ENCODE data around the gene NSUN4. TPM values are rescaled to one million over a fixed set of nuclear protein-coding genes. Genes with fewer than 3 reads are reported as not detected.
A peak's percentile ranks its signal among the peaks of the same experiment; 100 is the strongest.
"Not testable (repeated sequence)": the region's sequence is repeated elsewhere in the genome, so short reads cannot be mapped to it uniquely, and the experiment has no call there.

Gene NSUN4
- polyA plus RNA-seq (ENCODE audit: insufficient read depth in 1 of 5, insufficient read length in 5 of 5, low replicate concordance in 1 of 5) = 10 to 100 TPM; 20.6 to 25.0 (median 21.9) TPM
- long read RNA-seq, donor 1, transcript NSUN4-204 (6 exons, 2,150 nt) = major isoform, 5 of 5 reads
- long read RNA-seq, donor 1, partial matches to known transcripts = 0 of 5 reads
- long read RNA-seq, donor 1, other reads (novel, unspliced or antisense) = 0 of 5 reads
- long read RNA-seq, donor 2, partial matches to known transcripts = 0 of 2 reads
- long read RNA-seq, donor 2, other reads (novel, unspliced or antisense) = 0 of 2 reads
- long read RNA-seq, donor 3, partial matches to known transcripts = 0 of 3 reads
- long read RNA-seq, donor 3, other reads (novel, unspliced or antisense) = 0 of 3 reads
- long read RNA-seq, donor 4, partial matches to known transcripts = 0 of 1 reads
- long read RNA-seq, donor 4, other reads (novel, unspliced or antisense) = 0 of 1 reads
- long read RNA-seq, donor 5, partial matches to known transcripts = 0 of 5 reads
- long read RNA-seq, donor 5, other reads (novel, unspliced or antisense) = 0 of 5 reads
- long read RNA-seq, donor 6, full-length matches to known transcripts = 5 of 5 reads
- long read RNA-seq, donor 6, partial matches to known transcripts = 0 of 5 reads
- long read RNA-seq, donor 6, other reads (novel, unspliced or antisense) = 0 of 5 reads
- long read RNA-seq, donor 7, partial matches to known transcripts = 0 of 1 reads
- long read RNA-seq, donor 7, other reads (novel, unspliced or antisense) = 0 of 1 reads
- long read RNA-seq, donor 8, full-length matches to known transcripts = 3 of 3 reads
- long read RNA-seq, donor 8, partial matches to known transcripts = 0 of 3 reads
- long read RNA-seq, donor 8, other reads (novel, unspliced or antisense) = 0 of 3 reads

DNA sequence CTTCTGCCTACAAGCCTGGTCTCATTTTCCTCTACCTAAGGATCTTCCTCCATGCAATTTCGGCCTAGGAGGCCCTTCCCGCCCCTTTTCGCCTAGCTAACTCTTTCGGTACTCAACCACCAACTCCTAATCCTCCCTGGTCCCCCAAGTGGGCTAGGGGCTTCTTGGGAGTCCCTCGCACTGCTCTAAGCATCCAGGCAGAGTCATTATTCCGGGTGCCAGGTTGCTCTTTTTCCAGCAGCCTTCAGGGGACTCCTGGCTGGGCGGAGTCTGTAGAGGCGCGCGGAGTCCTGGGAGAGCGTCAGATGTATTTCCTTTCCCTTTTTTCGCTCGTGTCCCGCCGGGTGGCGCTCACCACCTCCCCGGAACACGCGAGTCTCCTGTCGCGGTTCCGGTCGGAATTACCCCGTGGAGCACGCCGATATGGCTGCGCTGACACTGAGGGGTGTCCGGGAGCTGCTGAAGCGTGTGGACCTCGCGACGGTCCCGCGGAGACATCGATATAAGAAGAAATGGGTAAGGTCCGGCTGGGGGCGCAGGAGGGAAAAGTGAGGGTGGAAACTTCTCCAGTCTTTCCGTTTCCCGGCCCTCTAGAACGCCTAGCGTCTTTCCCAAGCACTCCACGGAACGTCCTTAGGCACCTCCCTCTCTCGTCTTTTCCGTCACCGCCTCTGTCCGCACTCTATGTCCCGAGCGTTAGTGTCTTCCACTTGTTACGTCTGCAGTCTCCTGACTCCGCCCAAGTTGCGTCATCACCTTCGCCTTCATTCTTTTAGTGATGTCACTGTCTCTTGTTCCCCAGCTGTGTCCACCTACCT lies at the start of gene NSUN4:
NSUN4 (plus strand) TSS at position 404 of the 818 bp plus-strand sequence; CDS start at position 424, 20 bp downstream.
- DNase-seq = peak; percentile 93 to 94

GRCh38 chr1:46295306-46295705 lies 45.3 kb upstream of the NSUN4 start:
- DNase-seq = no peak

DNA sequence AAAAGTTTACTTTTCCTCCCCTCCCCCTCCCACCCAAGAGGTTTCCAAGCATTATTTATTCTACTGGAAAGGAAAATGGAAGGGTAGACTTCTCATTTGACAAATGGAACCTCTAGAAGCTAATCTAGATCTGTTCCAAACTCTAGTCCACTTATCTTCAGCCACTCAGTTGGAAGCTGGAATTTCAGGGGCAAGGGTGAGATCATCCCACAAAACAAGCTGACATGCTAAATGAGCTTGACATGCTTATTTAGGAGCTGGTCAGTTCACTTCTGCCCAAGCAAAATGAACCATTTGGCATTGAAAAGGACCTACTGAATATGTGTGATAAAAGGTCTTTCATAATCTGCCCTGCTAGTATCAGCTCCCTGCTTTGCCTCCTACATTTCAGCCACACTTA lies 42.2 kb upstream of the NSUN4 start:
- no peak for DNase-seq

GRCh38 chr1:46300673-46301405 lies 39.8 kb upstream of the NSUN4 start:
- DNase-seq = no peak

DNA sequence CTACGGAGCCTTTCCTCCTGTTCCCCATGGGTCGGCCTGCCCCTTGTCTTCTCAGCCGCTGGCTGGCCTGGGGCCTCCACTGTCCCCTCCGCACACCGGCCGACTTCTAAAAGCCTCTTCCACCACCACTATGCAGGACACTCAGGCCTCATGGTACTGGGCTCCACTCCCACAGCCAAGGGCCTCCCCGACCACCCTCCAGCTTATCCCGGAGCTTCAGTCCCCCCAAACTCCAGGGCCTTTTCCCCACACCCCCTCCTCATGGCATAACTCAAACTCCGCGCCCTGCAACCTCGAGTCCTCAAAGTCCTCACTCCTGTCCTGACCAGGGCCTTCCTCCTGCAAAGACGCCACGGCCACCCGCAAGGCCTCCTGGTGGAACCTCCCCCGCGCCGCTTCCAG lies 39.2 kb upstream of the NSUN4 start:
- no peak for DNase-seq

DNA sequence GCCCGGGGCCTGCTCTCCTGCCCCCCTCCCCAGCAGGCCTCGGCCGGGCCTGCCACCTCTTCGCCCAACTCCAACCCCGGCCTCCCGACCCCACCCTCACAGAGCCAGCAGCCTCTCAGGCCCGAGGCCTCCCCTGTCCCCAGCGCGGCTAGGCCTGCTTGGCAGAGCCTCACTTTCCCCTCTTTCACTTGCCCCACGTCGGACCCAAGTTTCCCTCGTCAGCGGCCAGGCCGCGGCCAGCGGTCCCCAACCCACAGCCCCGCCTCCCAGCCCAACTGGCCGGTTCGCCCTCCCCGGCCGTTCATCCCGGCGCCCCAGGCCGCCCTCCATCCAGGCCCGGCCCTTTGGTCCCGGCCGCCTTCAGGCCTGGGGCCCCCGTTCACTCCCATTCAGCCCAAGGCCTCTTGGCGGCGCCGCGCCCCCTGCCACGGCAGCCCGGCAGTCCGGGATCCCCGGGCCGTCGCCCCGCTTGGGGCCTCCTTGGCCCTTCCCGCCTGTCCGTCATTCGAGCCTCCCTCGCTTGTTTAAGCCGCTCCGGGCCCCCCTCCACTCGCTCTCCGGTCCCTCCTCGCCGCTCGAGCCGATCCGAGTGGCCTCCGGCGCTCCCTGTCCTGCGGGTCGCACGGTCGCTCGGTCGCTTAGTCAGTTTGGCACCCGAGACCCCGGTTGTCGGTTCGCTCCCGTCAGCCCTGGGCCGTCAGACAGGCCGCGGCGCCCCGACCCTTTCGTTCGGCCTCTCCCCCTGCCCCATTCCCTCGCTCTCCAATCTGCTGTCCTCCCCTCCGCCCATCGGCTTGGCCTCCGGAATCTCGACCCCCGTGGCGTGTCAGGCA lies 38.6 kb upstream of the NSUN4 start:
- peak; percentile 56 to 77 for DNase-seq

DNA sequence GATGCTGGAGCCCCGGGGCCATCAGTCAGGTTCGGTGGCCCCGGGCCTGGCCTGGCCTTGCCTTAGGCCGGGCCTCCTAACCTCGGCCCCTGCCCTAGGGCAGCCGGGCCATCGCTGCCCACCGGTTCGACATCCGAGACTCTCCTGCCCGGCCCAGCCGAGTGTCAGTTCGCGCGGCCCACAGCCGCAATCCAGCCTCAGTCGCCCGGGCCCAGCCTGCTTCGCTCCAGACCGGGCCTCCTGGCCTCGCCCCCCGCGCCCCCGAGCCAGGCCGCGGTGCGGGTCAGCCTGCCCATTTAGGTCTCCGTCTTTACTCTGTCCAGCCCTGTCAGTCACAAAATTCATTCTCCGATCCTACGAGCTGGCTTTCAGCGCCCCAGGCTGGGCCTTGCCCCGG lies 38.0 kb upstream of the NSUN4 start:
- peak in 1 of 2 donors; percentile 53 for DNase-seq

DNA sequence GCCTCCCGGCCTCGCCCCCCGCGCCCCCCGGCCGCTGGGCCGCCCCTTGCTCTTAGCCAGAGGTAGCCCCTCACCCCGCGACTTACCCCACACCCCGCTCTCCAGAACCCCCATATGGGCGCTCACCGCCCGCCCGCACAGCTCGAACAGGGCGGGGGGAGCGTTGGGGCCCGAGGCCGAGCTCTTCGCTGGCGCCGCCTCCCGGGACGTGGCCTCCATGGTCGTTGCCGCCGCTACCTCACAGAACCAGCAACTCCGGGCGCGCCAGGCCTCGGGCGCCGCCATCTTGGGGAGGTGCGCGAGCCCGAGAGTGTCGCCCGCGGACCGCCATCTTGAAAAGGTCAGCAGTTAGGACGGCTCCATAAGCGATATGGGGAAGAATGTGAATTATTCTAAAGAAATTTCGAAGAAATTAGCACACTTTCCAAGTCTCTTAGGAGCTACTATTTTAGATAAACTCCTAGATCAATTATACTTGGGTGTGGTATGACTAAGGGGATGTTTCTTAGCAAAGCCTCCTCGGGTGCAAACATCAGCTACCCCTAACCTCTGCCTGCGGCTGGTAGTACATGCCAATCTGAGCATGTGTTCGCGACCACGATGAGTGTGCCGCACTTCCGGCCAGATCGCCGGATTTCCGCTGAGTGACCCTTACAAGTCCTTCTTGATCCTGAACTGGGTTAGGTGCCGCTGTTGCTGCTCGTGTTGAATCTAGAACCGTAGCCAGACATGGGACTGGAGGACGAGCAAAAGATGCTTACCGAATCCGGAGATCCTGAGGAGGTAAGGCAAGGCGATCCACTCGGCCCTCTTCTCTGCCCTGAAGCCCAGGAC lies 37.4 kb upstream of the NSUN4 start, which contains the start of the genes LRRC41 and UQCRH:
LRRC41 (minus strand) TSS at position 579 of the 834 bp plus-strand sequence; CDS start at position 285, 294 bp downstream.
UQCRH (plus strand) TSS at position 661 of the 834 bp plus-strand sequence; CDS start at position 730, 69 bp downstream.
- peak; percentile 96 to 97 for DNase-seq

DNA sequence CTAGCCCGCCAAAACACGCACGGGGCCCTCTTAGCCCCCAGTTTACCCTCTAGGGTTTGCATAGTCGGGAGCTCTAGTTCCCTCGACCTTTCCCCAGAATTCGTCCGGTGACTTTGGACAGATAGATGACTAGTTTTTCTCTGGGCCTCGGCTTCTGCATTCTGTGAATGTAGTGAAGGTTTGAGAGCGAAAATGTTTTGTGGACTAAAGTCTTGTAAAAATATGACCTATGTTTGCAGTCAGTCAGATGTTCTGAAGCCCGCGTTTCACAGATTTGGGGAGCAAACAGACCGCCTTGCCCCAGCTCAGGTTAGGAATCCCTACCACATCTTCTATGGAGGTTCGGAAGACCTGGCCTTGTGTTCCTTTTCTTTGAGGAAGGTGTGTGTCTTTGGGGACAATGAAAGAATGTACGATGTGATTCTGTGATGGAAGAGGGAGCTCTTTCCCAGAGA lies 36.7 kb upstream of the NSUN4 start:
- DNase-seq = no peak

DNA sequence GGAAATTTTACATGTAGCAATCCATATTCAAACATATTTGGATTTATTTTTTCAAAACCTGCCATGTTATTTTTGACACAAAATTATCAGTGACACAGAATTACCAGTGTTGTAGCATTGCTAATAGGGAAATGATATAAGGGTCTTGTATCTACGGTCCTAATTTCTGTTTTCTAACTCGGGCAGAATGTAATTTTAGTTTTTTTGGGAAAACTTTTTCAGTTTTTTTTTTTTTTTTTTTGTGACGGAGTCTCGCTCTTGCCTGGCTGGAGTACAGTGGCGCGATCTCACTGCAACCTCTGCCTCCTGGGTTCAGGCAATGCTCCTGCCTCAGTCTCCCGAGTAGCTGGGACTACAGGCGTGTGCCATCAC lies 34.5 kb upstream of the NSUN4 start:
- DNase-seq = no peak

- no peak for DNase-seq
These were observed 31.0 kb upstream of the NSUN4 start for GRCh38 chr1:46309401-46310159.

DNA sequence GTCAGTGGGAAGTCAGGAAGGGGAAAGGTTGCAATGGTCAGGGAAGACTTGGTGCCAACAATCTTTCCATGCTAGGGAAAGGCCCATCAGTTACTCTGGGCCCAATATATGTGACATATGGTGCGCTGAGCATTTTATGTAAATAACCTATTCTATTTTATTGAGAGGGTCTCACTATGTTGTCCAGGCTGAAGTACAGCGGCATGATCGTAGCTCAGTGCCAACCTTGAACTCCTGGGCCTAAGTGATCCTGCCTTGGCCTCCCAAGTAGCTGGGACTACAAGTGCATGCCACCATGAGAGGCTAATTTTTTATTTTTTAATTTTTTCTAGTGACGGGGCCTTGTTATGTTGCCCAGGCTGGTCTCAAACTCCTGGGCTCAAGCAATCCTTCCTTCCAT lies 30.3 kb upstream of the NSUN4 start:
- no peak for DNase-seq

GRCh38 chr1:46315669-46316403 lies 24.8 kb upstream of the NSUN4 start:
- DNase-seq = no peak

DNA sequence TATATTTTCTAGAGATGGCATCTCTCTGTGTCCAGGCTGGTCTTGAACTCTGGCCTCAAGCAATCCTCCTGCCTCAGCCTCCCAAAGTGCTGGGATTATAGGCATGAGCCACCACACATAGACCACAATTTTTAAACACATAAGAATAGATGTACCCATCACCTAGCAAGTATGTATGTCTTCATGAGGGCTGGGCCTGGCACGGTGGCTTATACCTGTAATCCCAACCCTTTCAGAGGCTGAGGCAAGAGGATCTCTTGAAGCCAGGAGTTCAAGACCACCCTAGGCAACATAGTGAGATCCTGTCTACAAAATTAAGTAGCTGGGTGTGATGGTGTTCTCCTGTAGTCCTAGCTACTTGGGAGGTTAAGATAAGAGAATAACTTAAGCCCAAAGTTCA lies 23.3 kb upstream of the NSUN4 start:
- no peak for DNase-seq

GRCh38 chr1:46319301-46319700 lies 21.3 kb upstream of the NSUN4 start:
- DNase-seq = not testable (repeated sequence)

GRCh38 chr1:46319960-46320914 lies 20.4 kb upstream of the NSUN4 start:
- DNase-seq = not testable (repeated sequence)

Data from right lung (tissue), 10 donors.